GM23248 (cell line): ENCODE measurements around the gene WHRN.

Experiments used
- EZH2 ChIP-seq: fragments of 200-600 bp; sonication (generic); IDR thresholded peaks from 2 replicates; pipeline ENCODE4 v1.6.1; 2018; ENCODE audit warnings: antibody characterized with exemption, mild to moderate bottlenecking; ENCODE audit not compliant: insufficient read depth, poor library complexity, severe bottlenecking
- EZH2phosphoT487 ChIP-seq: fragments of 200-600 bp; sonication (generic); IDR thresholded peaks from 2 replicates; pipeline ENCODE4 v1.6.1; 2018; ENCODE audit warnings: antibody characterized with exemption, moderate library complexity, mild to moderate bottlenecking, low read depth; ENCODE audit not compliant: insufficient read depth

DNA sequence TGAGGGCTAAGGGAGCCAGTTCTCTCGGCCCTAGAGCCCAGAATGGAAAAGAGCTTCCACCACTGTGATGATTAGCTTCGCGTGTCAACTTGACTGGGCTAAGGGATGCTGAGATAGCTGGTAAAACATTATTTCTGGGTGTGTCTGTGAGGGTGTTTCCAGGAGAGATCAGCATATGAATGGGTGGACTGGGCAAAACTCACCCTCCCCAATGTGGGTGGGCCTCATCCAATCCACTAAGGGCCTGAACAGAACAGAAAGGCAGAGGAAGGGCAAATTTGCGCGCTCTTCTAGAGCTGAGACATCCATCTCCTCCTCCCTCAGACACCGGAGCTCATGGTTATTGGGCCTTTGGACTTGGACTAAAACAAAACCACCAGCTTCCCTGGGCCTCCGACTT lies 96.6 kb downstream of the WHRN start:
- TF ChIP-seq EZH2phosphoT487: no peak
- TF ChIP-seq EZH2: no peak
